Measurements from ENCODE around the gene TCP10L. TPM values are rescaled to one million over a fixed set of nuclear protein-coding genes. Genes with fewer than 3 reads are reported as not detected.

Gene TCP10L
- total and polyA plus RNA-seq, 2 of the 13 experiments (the other 11 are each of a cell fraction or from before 2014, with no cell fraction given): 0.90 to 2.4 TPM

DNA sequence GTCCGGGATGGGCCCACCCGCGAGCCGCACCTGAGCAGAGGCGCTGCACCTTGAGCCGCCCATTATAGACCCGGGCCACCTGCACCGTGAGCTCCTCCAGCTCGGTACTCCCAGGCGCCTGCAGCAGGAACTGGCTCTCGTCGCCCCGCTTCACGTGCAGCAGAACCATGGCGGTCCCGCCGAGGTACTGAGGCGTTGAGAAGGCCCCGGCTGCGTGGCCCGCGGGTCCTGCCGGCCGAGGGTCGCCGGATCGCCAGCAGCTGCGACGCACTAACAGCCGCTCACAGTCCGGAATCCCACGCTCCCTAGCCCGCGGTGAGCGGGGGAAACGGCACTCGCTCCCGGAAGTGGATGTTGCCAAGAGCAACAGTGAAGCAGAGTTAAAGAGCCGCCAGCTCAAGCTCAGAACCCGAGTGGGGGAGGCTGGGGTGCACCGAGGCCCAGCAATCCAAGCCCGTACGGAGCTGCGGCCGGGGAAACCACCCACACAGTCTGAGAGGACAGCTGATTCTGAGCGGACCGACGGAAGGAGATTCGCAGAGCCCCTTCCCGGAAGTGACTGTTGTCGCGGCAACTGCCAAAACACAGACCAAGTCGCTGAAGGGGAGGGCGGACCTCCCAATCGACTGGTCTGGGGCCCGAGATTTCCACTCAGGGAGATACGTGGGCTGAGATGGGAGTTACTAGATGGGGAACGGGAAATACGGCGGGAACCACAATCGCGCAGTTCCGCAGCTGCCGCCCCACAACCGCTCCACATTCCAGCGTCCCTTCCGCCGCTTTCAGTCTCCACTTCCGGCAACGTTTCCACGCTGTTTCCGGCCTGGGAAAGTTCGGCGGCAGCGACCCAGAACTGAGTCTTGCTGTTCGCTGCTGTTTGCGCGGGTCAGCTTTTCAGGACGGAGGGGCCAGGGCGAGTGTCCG is 27.0 kb upstream of the TCP10L start, which contains the start of gene CFAP298 (continued):
- TF ChIP-seq ZNF451 (CRISPR knock-in tag; IDR thresholded peaks at IDR 0.05) (no peak; the same call in none of the 2 replicates), ZNF225 (CRISPR knock-in tag; IDR thresholded peaks at IDR 0.05) (peak; percentile 61), TEAD3 (CRISPR knock-in tag; optimal IDR thresholded peaks at IDR 0.05; ENCODE audit: borderline replicate concordance) (peak; percentile 97), ZNF160 (CRISPR knock-in tag; IDR thresholded peaks at IDR 0.05) (0 out of 2 replicates have a peak, but pooled peaks have one; percentile 15), ZNF567 (CRISPR knock-in tag; IDR thresholded peaks at IDR 0.05; ENCODE audit: borderline replicate concordance) (no peak; the same call in 1 of the 2 replicates), ZNF563 (CRISPR knock-in tag; IDR thresholded peaks at IDR 0.05) (peak; percentile 86; the same call in 1 of the 2 replicates), FOXJ3 (CRISPR knock-in tag; IDR thresholded peaks at IDR 0.05; ENCODE audit: borderline replicate concordance) (peak; percentile 80), GZF1 (CRISPR knock-in tag; IDR thresholded peaks at IDR 0.05) (no peak), NKX3-1 (CRISPR knock-in tag; IDR thresholded peaks at IDR 0.05) (0 out of 2 replicates have a peak, but pooled peaks have one; percentile 31), ZNF501 (CRISPR knock-in tag; IDR thresholded peaks at IDR 0.05) (peak; percentile 79), SP5 (CRISPR knock-in tag; IDR thresholded peaks at IDR 0.05; ENCODE audit: borderline replicate concordance, low read depth) (no peak), ZNF816 (CRISPR knock-in tag; IDR thresholded peaks at IDR 0.05; ENCODE audit: borderline replicate concordance) (peak; percentile 85; the same call in 1 of the 2 replicates), KAT7 (CRISPR knock-in tag; IDR thresholded peaks at IDR 0.05; ENCODE audit: borderline replicate concordance) (peak; percentile 72; the same call in 1 of the 2 replicates), SATB2 (CRISPR knock-in tag; IDR thresholded peaks at IDR 0.05) (no peak), KMT2B (CRISPR knock-in tag; IDR thresholded peaks at IDR 0.05) (peak; percentile 93), AHDC1 (CRISPR knock-in tag; IDR thresholded peaks at IDR 0.05; ENCODE audit: borderline replicate concordance) (0 out of 2 replicates have a peak, but pooled peaks have one; percentile 17), ZNF710 (CRISPR knock-in tag; IDR thresholded peaks at IDR 0.05; ENCODE audit: borderline replicate concordance) (no peak), CAMTA2 (CRISPR knock-in tag; IDR thresholded peaks at IDR 0.05; ENCODE audit: borderline replicate concordance) (peak; percentile 62; the same call in 1 of the 2 replicates), ZNF552 (CRISPR knock-in tag; IDR thresholded peaks at IDR 0.05; ENCODE audit: borderline replicate concordance) (no peak; the same call in 1 of the 2 replicates)
- TF ChIP-seq, protein P1, sequence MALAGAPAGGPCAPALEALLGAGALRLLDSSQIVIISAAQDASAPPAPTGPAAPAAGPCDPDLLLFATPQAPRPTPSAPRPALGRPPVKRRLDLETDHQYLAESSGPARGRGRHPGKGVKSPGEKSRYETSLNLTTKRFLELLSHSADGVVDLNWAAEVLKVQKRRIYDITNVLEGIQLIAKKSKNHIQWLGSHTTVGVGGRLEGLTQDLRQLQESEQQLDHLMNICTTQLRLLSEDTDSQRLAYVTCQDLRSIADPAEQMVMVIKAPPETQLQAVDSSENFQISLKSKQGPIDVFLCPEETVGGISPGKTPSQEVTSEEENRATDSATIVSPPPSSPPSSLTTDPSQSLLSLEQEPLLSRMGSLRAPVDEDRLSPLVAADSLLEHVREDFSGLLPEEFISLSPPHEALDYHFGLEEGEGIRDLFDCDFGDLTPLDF (CRISPR knock-in tag; IDR thresholded peaks at IDR 0.05): 0 out of 2 replicates have a peak, but pooled peaks have one; percentile 22

Measured in HepG2 (cell line).